ENCODE results near the gene UBE2Q1. TPM values are rescaled to one million over a fixed set of nuclear protein-coding genes. Genes with fewer than 3 reads are reported as not detected.
A peak's percentile ranks its signal among the peaks of the same experiment; 100 is the strongest.

Gene UBE2Q1
- total and polyA plus RNA-seq, 8 donors: 20.4 to 137 (median 28.5) TPM

GRCh38 chr1:154500533-154500932, 57.9 kb downstream of the UBE2Q1 start:
- H3K4me1 ChIP-seq: peaks cover 15 to 32% (median 20%) of the 10 kb centered on the region in 4 donors
- WGBS, 5 donors: 67 to 79% (median 73%) methylated on average over 8 of the region's 8 CpGs
- peaks cover 18 to 75% (median 39%) of the 10 kb centered on the region in 3 donors for H3K27me3 ChIP-seq
- no peaks in the 10 kb centered on the region for H3K36me3 ChIP-seq
- no peak for DNase-seq
- H3K9me3 ChIP-seq: peaks cover 0 to 10% (median 7%) of the 10 kb centered on the region in 4 donors
- intact Hi-C loops (cut with DNase I; ENCODE audit: low total_unique reads): no loop called here
- H3K27ac ChIP-seq: peak overlapping the region in 3 of 5 donors; percentile 57 to 69 (median 66)
- peak overlapping the region; percentile 43 to 60 (median 46) for H3K4me3 ChIP-seq
- TF ChIP-seq EP300 (IDR thresholded peaks at IDR 0.05): no peak
- TF ChIP-seq POLR2AphosphoS5 (IDR thresholded peaks at IDR 0.05): no peak
- TF ChIP-seq POLR2A (IDR thresholded peaks at IDR 0.05): no peak
- no peak for TF ChIP-seq CTCF (IDR thresholded peaks at IDR 0.05)

GRCh38 chr1:154499446-154499845, 59.0 kb downstream of the UBE2Q1 start:
- Histone ChIP-seq H3K9me3 (peaks cover 0 to 10% (median 7%) of the 10 kb centered on the region in 4 donors), H3K27me3 (peaks cover 18 to 69% (median 39%) of the 10 kb centered on the region in 3 donors), H3K36me3 (no peaks in the 10 kb centered on the region), H3K4me1 (peaks cover 15 to 32% (median 20%) of the 10 kb centered on the region in 4 donors), H3K4me3 (peak overlapping the region in 2 of 4 donors; percentile 17 to 60), H3K27ac (no peak overlapping the region)
- 77 to 90% (median 82%) methylated on average over 1 of the region's 1 CpG for WGBS, 5 donors
- no peak for TF ChIP-seq CTCF (IDR thresholded peaks at IDR 0.05)
- no peak for TF ChIP-seq EP300 (IDR thresholded peaks at IDR 0.05)
- DNase-seq: no peak
- intact Hi-C loops (cut with DNase I; ENCODE audit: low total_unique reads): no loop called here

Other genes starting within 250 kb of the UBE2Q1 start
- not detected for gene AQP10, start 237.6 kb downstream of the UBE2Q1 start, total RNA-seq
- gene AQP10, start 237.6 kb downstream of the UBE2Q1 start, polyA plus RNA-seq: not detected
- 10 to 100 TPM; 37.4 to 64.2 (median 46.9) TPM for gene ATP8B2, start 233.1 kb downstream of the UBE2Q1 start, total RNA-seq
- 1 to 10 TPM; 5.4 to 6.3 (median 5.5) TPM for gene ATP8B2, start 233.1 kb downstream of the UBE2Q1 start, polyA plus RNA-seq
- gene IL6R, start 153.3 kb downstream of the UBE2Q1 start, total RNA-seq: 10 to 100 TPM; 12.7 to 73.9 (median 37.4) TPM
- 1 to 10 TPM; 1.9 to 4.1 (median 4.0) TPM for gene IL6R, start 153.3 kb downstream of the UBE2Q1 start, polyA plus RNA-seq
- 1 to 10 TPM in 2 of 5 donors, under 1 TPM in 1, not detected in 2; 0.18 to 1.7 (median 1.0) TPM for gene TDRD10, start 56.4 kb downstream of the UBE2Q1 start, total RNA-seq
- gene TDRD10, start 56.4 kb downstream of the UBE2Q1 start, polyA plus RNA-seq: 1 to 10 TPM in 2 of 3 donors, under 1 TPM in 1; 0.81 to 4.1 (median 2.4) TPM
- 10 to 100 TPM in 2 of 5 donors, 1 to 10 TPM in 2, under 1 TPM in 1; 0.87 to 13.8 (median 4.9) TPM for gene SHE, start 56.2 kb downstream of the UBE2Q1 start, total RNA-seq
- 1 to 10 TPM; 2.9 to 5.2 (median 4.0) TPM for gene SHE, start 56.2 kb downstream of the UBE2Q1 start, polyA plus RNA-seq
- under 1 TPM in 2 of 5 donors, not detected in 3; under 0.01 to 0.37 TPM for gene CHRNB2, start 9.1 kb upstream of the UBE2Q1 start, total RNA-seq
- under 1 TPM in 2 of 3 donors, not detected in 1; 0.12 to 0.38 TPM for gene CHRNB2, start 9.1 kb upstream of the UBE2Q1 start, polyA plus RNA-seq
- gene ADAR, start 49.5 kb upstream of the UBE2Q1 start, total RNA-seq: 100 to 1,000 TPM in 3 of 5 donors, 10 to 100 TPM in 2; 35.6 to 173 (median 110) TPM
- 10 to 100 TPM; 23.6 to 31.3 (median 26.8) TPM for gene ADAR, start 49.5 kb upstream of the UBE2Q1 start, polyA plus RNA-seq